OCI-LY1 (cell line): ENCODE measurements around the gene MS4A8.

Experiments
- CTCF ChIP-seq: fragments of 200-600 bp; sonication (generic), shearing (Covaris generic); IDR thresholded peaks from 2 replicates; pipeline ENCODE4 v1.5.1; 2017; ENCODE audit warnings: mild to moderate bottlenecking, antibody characterized with exemption, low read length, moderate library complexity, mixed read lengths
- EZH2 ChIP-seq: fragments of 200-600 bp; sonication (generic), shearing (Covaris generic); IDR thresholded peaks from 2 replicates; pipeline ENCODE4 v1.8.0; 2017; ENCODE audit warnings: borderline replicate concordance, mixed run types, mild to moderate bottlenecking, antibody characterized with exemption, low read length, moderate library complexity, mixed read lengths

DNA sequence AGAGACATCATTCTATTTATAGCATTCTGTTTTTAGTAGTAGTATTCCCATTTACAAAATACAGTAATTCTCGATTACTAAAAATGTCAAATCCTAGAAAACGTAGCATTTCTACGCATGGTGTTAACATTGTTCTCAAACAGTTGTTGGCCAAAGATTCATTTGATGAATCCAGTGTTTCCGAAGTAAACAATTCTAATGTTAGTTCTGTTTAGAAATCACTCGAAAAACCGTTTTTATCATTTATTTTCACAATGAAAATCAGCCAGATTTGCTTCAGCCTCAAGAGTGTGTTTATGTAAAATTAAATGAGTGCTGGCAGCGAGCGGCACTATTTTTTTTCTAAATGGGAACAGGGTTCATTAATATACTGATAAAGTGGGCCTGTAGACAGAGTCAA lies 32.2 kb downstream of the MS4A8 start:
- TF ChIP-seq CTCF: no peak
- TF ChIP-seq EZH2: no peak
